ENCODE results near the gene REEP3.

DNA sequence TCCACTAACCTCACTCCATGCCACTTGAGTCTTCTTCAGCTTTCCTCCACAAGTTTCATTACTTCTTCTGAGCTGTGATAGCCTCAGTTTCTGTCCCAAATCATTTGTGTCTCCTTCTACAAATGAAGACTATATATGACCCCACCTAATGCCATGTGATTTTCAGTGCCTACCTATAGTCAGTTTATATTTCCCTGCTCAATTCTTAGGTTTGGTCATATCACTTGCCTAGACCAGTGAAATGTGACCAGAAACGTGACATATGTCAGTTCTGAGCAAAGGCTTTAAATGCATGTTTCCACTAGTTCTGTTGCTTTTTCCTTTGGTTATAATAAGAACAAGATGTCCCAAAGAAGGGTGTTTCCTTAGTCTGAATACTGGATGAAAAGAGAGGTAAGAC, 24.6 kb upstream of the REEP3 start:
- TF ChIP-seq TAF1 (IDR thresholded peaks at IDR 0.05; ENCODE audit: borderline replicate concordance, insufficient read depth, low read length) = no peak
- no peak for TF ChIP-seq POLR2AphosphoS5 (IDR thresholded peaks at IDR 0.05; ENCODE audit: low read depth, low read length)
- no peak for TF ChIP-seq REST (IDR thresholded peaks at IDR 0.05; ENCODE audit: insufficient read depth in 1 of 2, low read depth in 2 of 2, low read length in 2 of 2)
